H1 (cell line): ENCODE results near the gene AGBL1. TPM values are rescaled to one million over a fixed set of nuclear protein-coding genes. Genes with fewer than 3 reads are reported as not detected.
A peak's percentile ranks its signal among the peaks of the same experiment; 100 is the strongest.

Source experiments
- CTCF ChIA-PET: fragments of 300-600 bp; sonication (Branson Sonifier 250); formaldehyde crosslinking; loops from one replicate; lab custom pipeline; 2021; ENCODE audit not compliant: partially characterized antibody; lab: Charles Lee
- POLR2A ChIA-PET: fragments of 300-600 bp; sonication (Branson Sonifier 250); formaldehyde crosslinking; loops from one replicate; lab custom pipeline; 2021; ENCODE audit warnings: inconsistent platforms; ENCODE audit not compliant: partially characterized antibody; lab: Charles Lee
- DNase-seq, 2 experiments: peaks; one replicate each; pipeline versions ENCODE4 v3.0.0 to v3.0.0-alpha.2; 2010 to 2022; ENCODE audit warnings: low spot score in 2 of 2, low read depth in 1 of 2, mixed read lengths in 1 of 2
- FAIRE-seq: peaks from 2 replicates; lab custom pipeline; 2011; peaks lifted over from hg19 to GRCh38; lab: Jason Lieb, UNC
- H2AFZ ChIP-seq: 2 replicates; pipeline ENCODE4 v1.8.1; 2012; ENCODE audit warnings: low read length, inconsistent platforms
- H2AK5ac ChIP-seq: 2 replicates; pipeline ENCODE4 v1.6.1; 2013; ENCODE audit warnings: low read depth, low read length
- H2BK120ac ChIP-seq: replicated peaks from 2 replicates; pipeline ENCODE3; 2013; ENCODE audit warnings: low read depth, low read length, inconsistent platforms
- H2BK12ac ChIP-seq: 2 replicates; pipeline ENCODE4 v1.6.1; 2013; ENCODE audit warnings: low read depth, low read length
- H2BK15ac ChIP-seq: 2 replicates; pipeline ENCODE4 v1.6.1; 2013; ENCODE audit warnings: low read length
- H2BK20ac ChIP-seq: 2 replicates; pipeline ENCODE4 v1.6.1; 2013; ENCODE audit warnings: low read length
- H2BK5ac ChIP-seq: 2 replicates; pipeline ENCODE4 v1.6.1; 2013; ENCODE audit warnings: low read depth, low read length
- H3K14ac ChIP-seq: 2 replicates; pipeline ENCODE4 v1.6.1; 2013; ENCODE audit warnings: inconsistent platforms; ENCODE audit not compliant: insufficient read length
- H3K18ac ChIP-seq: 2 replicates; pipeline ENCODE4 v1.6.1; 2013; ENCODE audit warnings: low read length; ENCODE audit errors: extremely low read depth
- H3K23ac ChIP-seq: 2 replicates; pipeline ENCODE4 v1.6.1; 2013; ENCODE audit warnings: inconsistent platforms; ENCODE audit not compliant: insufficient read length
- H3K23me2 ChIP-seq: 2 replicates; pipeline ENCODE4 v1.6.1; 2013; ENCODE audit warnings: low read depth, low read length
- H3K27ac ChIP-seq: 2 replicates; pipeline ENCODE4 v1.6.1; 2011; ENCODE audit warnings: low read depth, low read length, inconsistent platforms
- H3K27me3 ChIP-seq, 4 experiments: replicated peaks in 1 of 4; 1 replicate in 1 of 4; 2 replicates in 3 of 4; pipeline versions ENCODE4 v1.6.1 to v1.8.1; 2011 to 2013; ENCODE audit warnings: low read length in 3 of 4, mild to moderate bottlenecking in 3 of 4, inconsistent platforms in 2 of 4, mixed read lengths in 2 of 4, moderate library complexity in 1 of 4; ENCODE audit not compliant: control insufficient read depth in 3 of 4, insufficient read depth in 3 of 4; ENCODE audit errors: extremely low read depth in 1 of 4
- H3K36me3 ChIP-seq, 4 experiments: 2 replicates each; pipeline versions ENCODE4 v1.6.1 to v1.8.1; 2011 to 2013; ENCODE audit warnings: mild to moderate bottlenecking in 4 of 4, low read length in 3 of 4, moderate library complexity in 2 of 4, control low read depth in 1 of 4, inconsistent platforms in 1 of 4; ENCODE audit not compliant: insufficient read depth in 4 of 4, control insufficient read depth in 2 of 4
- H3K4ac ChIP-seq: replicated peaks from 2 replicates; pipeline ENCODE3; 2013; ENCODE audit warnings: low read length, low read depth, mixed read lengths, inconsistent platforms; ENCODE audit not compliant: insufficient read length
- H3K4me1 ChIP-seq, 4 experiments: replicated peaks in 1 of 4; 1 replicate in 1 of 4; 2 replicates in 3 of 4; pipeline versions ENCODE4 v1.6.1 to v1.8.1; 2011 to 2013; ENCODE audit warnings: low read length in 3 of 4, inconsistent platforms in 2 of 4, mixed read lengths in 1 of 4; ENCODE audit not compliant: insufficient read depth in 4 of 4, control insufficient read depth in 3 of 4
- H3K4me2 ChIP-seq, 2 experiments: 2 replicates each; pipeline versions ENCODE4 v1.6.1 to v1.8.1; 2011 to 2013; ENCODE audit warnings: low read depth in 2 of 2, low read length in 2 of 2, control low read depth in 1 of 2, inconsistent platforms in 1 of 2, mild to moderate bottlenecking in 1 of 2; ENCODE audit not compliant: insufficient read depth in 1 of 2
- H3K4me3 ChIP-seq, 4 experiments: fragments of 200-600, 300-600 bp in 1 of 4; sonication (generic), shearing (Covaris generic), sonication (Bioruptor Twin) in 1 of 4; 2 replicates each; pipeline versions ENCODE4 v1.5.1 to v1.8.1; 2011 to 2016; ENCODE audit warnings: low read length in 4 of 4, low read depth in 3 of 4, control low read depth in 2 of 4, inconsistent platforms in 2 of 4, mild to moderate bottlenecking in 2 of 4, mixed read lengths in 1 of 4, moderate library complexity in 1 of 4; ENCODE audit not compliant: insufficient read depth in 2 of 4; ENCODE audit errors: extremely low read depth in 1 of 4
- H3K56ac ChIP-seq: replicated peaks from 2 replicates; pipeline ENCODE3; 2013; ENCODE audit warnings: low read depth, mild to moderate bottlenecking, mixed read lengths, low read length, inconsistent platforms; ENCODE audit not compliant: insufficient read length
- H3K79me1 ChIP-seq: 2 replicates; pipeline ENCODE4 v1.6.1; 2013; ENCODE audit warnings: low read depth, low read length, control low read depth
- H3K79me2 ChIP-seq, 2 experiments: 2 replicates each; pipeline versions ENCODE4 v1.6.1 to v1.8.1; 2012 to 2013; ENCODE audit warnings: low read length in 2 of 2, mild to moderate bottlenecking in 2 of 2, inconsistent platforms in 1 of 2; ENCODE audit not compliant: insufficient read depth in 2 of 2, control insufficient read depth in 1 of 2
- H3K9ac ChIP-seq, 4 experiments: replicated peaks in 1 of 4; 1 replicate in 1 of 4; 2 replicates in 3 of 4; pipeline versions ENCODE4 v1.6.1 to v1.8.1; 2011 to 2013; ENCODE audit warnings: low read depth in 3 of 4, low read length in 3 of 4, control low read depth in 2 of 4, mild to moderate bottlenecking in 2 of 4, moderate library complexity in 2 of 4, inconsistent platforms in 1 of 4; ENCODE audit errors: extremely low read depth in 1 of 4
- H3K9me3 ChIP-seq, 2 experiments: 2 replicates each; pipeline versions ENCODE4 v1.6.1 to v1.8.1; 2012 to 2013; ENCODE audit warnings: mild to moderate bottlenecking in 2 of 2, moderate library complexity in 2 of 2, control low read depth in 1 of 2, inconsistent platforms in 1 of 2, low read depth in 1 of 2, low read length in 1 of 2, mixed read lengths in 1 of 2; ENCODE audit not compliant: insufficient read depth in 2 of 2
- H4K20me1 ChIP-seq, 2 experiments: replicated peaks in 1 of 2; 2 replicates each; pipeline versions ENCODE3 to v1.8.1; 2011 to 2013; ENCODE audit warnings: inconsistent platforms in 2 of 2, low read length in 2 of 2, mild to moderate bottlenecking in 1 of 2; ENCODE audit not compliant: insufficient read depth in 2 of 2, control insufficient read depth in 1 of 2
- H4K5ac ChIP-seq: 2 replicates; pipeline ENCODE4 v1.6.1; 2013; ENCODE audit warnings: low read length, low read depth, mixed read lengths, inconsistent platforms; ENCODE audit not compliant: insufficient read length
- H4K8ac ChIP-seq: 2 replicates; pipeline ENCODE4 v1.8.0; 2013; ENCODE audit warnings: mild to moderate bottlenecking, moderate library complexity, low read length, inconsistent platforms; ENCODE audit not compliant: insufficient read depth; ENCODE audit errors: extremely low read depth
- H4K91ac ChIP-seq: replicated peaks from 2 replicates; pipeline ENCODE3; 2013; ENCODE audit warnings: low read length, mixed read lengths, inconsistent platforms; ENCODE audit not compliant: insufficient read length
- ATF2 ChIP-seq: IDR thresholded peaks from 2 replicates; pipeline ENCODE4 v1.6.1; 2012; ENCODE audit warnings: low read length, inconsistent platforms
- BRCA1 ChIP-seq: IDR thresholded peaks from 2 replicates; pipeline ENCODE4 v1.6.1; 2012; ENCODE audit warnings: low read depth, low read length, improper control_type of control experiment
- CHD2 ChIP-seq: IDR thresholded peaks from 2 replicates; pipeline ENCODE4 v1.6.1; 2012; ENCODE audit warnings: low read length, improper control_type of control experiment
- GTF2F1 ChIP-seq: IDR thresholded peaks from 2 replicates; pipeline ENCODE4 v1.6.1; 2012; ENCODE audit warnings: low read depth, low read length, improper control_type of control experiment, borderline replicate concordance
- KDM1A ChIP-seq: fragments of 200-600, 300-600 bp; sonication (generic); IDR thresholded peaks from 2 replicates; pipeline ENCODE4 v1.7.1; 2016; ENCODE audit warnings: mild to moderate bottlenecking, low read length, borderline replicate concordance
- MAFK ChIP-seq: IDR thresholded peaks from 2 replicates; pipeline ENCODE4 v1.6.1; 2012; ENCODE audit warnings: low read depth, mild to moderate bottlenecking, improper control_type of control experiment, low read length
- POLR2A ChIP-seq, 2 experiments: IDR thresholded peaks; 1 replicate in 1 of 2; 2 replicates in 1 of 2; pipeline ENCODE4 v1.6.1; 2011; ENCODE audit warnings: low read depth in 2 of 2, low read length in 2 of 2, mild to moderate bottlenecking in 2 of 2; ENCODE audit errors: control extremely low read depth in 1 of 2
- RBBP5 ChIP-seq: IDR thresholded peaks from 2 replicates; pipeline ENCODE4 v1.7.1; 2012; ENCODE audit warnings: low read depth, mild to moderate bottlenecking, inconsistent platforms, low read length, moderate library complexity, borderline replicate concordance
- RXRA ChIP-seq: IDR thresholded peaks from 2 replicates; pipeline ENCODE4 v1.6.1; 2011; ENCODE audit warnings: low read depth, mild to moderate bottlenecking, low read length, moderate library complexity; ENCODE audit not compliant: insufficient read depth
- WGBS, 2 experiments: shearing (Covaris generic) in 1 of 2; methylation state at CpG; one replicate each; pipeline versions ENCODE4 v1.1.6 to v1.1.7; 2013 to 2015; ENCODE audit warnings: low lambda C conversion rate in 2 of 2, mixed read lengths in 2 of 2, inconsistent platforms in 1 of 2, low coverage in 1 of 2, missing lambda C conversion rate in 1 of 2; ENCODE audit not compliant: insufficient replicate concordance in 2 of 2, insufficient coverage in 1 of 2, insufficient read length in 1 of 2; ENCODE audit errors: extremely low coverage in 1 of 2, missing lambda C conversion rate in 1 of 2; 5-methylcytosine and 5-hydroxymethylcytosine counted together
- polyA plus RNA-seq, 7 experiments: library from polyadenylated mRNA; depleted of rRNA in 3 of 7; stranded (reverse) in 5 of 7; unstranded in 2 of 7; fragments of >200 nt in 5 of 7; fragments of 200-250 nt in 2 of 7; gene quantifications; 1 replicate in 5 of 7; 2 replicates in 1 of 7; 4 replicates in 1 of 7; pipeline versions ENCODE4 v1.2.1 to v1.2.3, GENCODE V29; 2011 to 2013; ENCODE audit warnings: missing spikeins in 2 of 7, mixed read lengths in 2 of 7
- total RNA-seq: library from RNA; stranded (reverse); fragmentation: NEBNext Ultra II Directional; extraction: Animal tissue kit (Norgen Biotek cat#: 25700); gene quantifications from 2 replicates; pipeline ENCODE4 v1.2.1, GENCODE V29; 2021

Gene AGBL1
- total and polyA plus RNA-seq, 2 of the 8 experiments (the other 6 are each of a cell fraction or from before 2014, with no cell fraction given), result not detected

DNA sequence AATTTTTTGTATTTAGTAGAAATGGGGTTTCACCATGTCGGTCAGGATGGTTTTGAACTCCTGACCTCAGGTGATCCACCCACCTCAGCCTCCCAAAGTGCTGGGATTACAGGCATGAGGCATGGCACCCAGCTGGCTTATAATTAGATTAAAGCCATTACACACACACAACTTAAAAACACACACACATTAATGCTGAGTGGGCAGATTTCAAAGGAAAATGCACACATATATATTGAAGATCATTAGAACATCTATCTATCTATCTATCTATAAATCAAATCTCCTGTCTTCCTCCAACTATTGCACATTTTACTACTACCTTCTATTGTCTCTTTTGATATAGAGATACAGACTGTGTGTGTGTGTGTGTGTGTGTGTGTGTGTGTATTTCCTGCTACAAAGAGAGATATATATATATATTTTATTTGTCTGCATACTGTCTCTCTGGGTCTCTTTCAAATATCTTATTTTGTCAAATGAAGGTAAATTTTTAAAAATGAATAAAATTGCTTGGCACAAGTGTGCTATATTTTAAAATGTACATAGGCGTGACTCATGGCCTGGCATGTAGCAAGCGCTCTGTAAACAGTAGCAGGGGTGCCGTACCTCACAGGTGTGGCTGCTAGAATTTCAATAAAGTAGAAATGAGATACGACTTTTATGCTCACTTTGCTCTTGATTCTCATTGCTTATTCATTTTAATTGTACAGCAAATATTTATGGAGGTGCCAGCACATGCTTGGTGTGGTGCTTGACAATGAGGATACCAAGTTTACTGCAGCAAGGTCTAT is 655.8 kb downstream of the AGBL1 start:
- no peaks in the 10 kb centered on the region for H3K79me1 ChIP-seq
- WGBS, 2 experiments, result 86% methylated on average over 5 of the region's 5 CpGs; no CpG with 5 or more reads in 1 of the 2 experiments

More for the DNA sequence above, 655.8 kb downstream of the AGBL1 start:
- no peak for TF ChIP-seq ATF2
- no peak for TF ChIP-seq RBBP5
- TF ChIP-seq GTF2F1, result no peak
- TF ChIP-seq RXRA, result no peak
- TF ChIP-seq MAFK, result peak; percentile 85
- TF ChIP-seq CHD2, result no peak
- no peak for TF ChIP-seq KDM1A
- no peak for TF ChIP-seq POLR2A (IDR thresholded peaks at IDR 0.05; ENCODE audit: control extremely low read depth in 1 of 2, low read depth in 2 of 2, low read length in 2 of 2)
- no peak for TF ChIP-seq BRCA1
- H3K4me1 ChIP-seq, result peaks cover 0 to 3% (median 1%) of the 10 kb centered on the region in 4 experiments; a peak in 1 of 7 replicates
- no peaks in the 10 kb centered on the region for H3K36me3 ChIP-seq
- no peak overlapping the region for H2BK120ac ChIP-seq
- no peak overlapping the region for H2BK15ac ChIP-seq
- H3K27ac ChIP-seq, result no peak overlapping the region
- H4K20me1 ChIP-seq, result no peaks in the 10 kb centered on the region
- no peak overlapping the region for H2BK12ac ChIP-seq
- DNase-seq (no peak), FAIRE-seq (no peak)
- no peak overlapping the region for H3K56ac ChIP-seq
- no peak overlapping the region for H3K14ac ChIP-seq
- no peaks in the 10 kb centered on the region for H3K23me2 ChIP-seq
- no peak overlapping the region for H2AFZ ChIP-seq
- no peak overlapping the region for H3K23ac ChIP-seq
- no peak overlapping the region for H2AK5ac ChIP-seq
- H3K9me3 ChIP-seq, result no peaks in the 10 kb centered on the region
- H2BK20ac ChIP-seq, result no peak overlapping the region
- no peak overlapping the region for H3K18ac ChIP-seq
- H3K4me3 ChIP-seq, result no peak overlapping the region
- H3K4me2 ChIP-seq, result no peak overlapping the region
- H3K4ac ChIP-seq, result no peak overlapping the region
- H3K27me3 ChIP-seq, result no peaks in the 10 kb centered on the region
- ChIA-PET CTCF (interaction anchor here (1.1 to 1.4 kb wide), 2 partner anchors 8 to 111 kb away, joined by 4 to 5 read pairs; no protein-coding TSS in a partner anchor), POLR2A (no interaction called here)
- H3K79me2 ChIP-seq, result no peaks in the 10 kb centered on the region
- no peak overlapping the region for H4K8ac ChIP-seq
- no peak overlapping the region for H4K91ac ChIP-seq
- no peak overlapping the region for H3K9ac ChIP-seq
- no peak overlapping the region for H4K5ac ChIP-seq
- H2BK5ac ChIP-seq, result no peak overlapping the region
